ENCODE data around the gene ADAMTS17.
A peak's percentile ranks its signal among the peaks of the same experiment; 100 is the strongest.

Gene ADAMTS17

DNA sequence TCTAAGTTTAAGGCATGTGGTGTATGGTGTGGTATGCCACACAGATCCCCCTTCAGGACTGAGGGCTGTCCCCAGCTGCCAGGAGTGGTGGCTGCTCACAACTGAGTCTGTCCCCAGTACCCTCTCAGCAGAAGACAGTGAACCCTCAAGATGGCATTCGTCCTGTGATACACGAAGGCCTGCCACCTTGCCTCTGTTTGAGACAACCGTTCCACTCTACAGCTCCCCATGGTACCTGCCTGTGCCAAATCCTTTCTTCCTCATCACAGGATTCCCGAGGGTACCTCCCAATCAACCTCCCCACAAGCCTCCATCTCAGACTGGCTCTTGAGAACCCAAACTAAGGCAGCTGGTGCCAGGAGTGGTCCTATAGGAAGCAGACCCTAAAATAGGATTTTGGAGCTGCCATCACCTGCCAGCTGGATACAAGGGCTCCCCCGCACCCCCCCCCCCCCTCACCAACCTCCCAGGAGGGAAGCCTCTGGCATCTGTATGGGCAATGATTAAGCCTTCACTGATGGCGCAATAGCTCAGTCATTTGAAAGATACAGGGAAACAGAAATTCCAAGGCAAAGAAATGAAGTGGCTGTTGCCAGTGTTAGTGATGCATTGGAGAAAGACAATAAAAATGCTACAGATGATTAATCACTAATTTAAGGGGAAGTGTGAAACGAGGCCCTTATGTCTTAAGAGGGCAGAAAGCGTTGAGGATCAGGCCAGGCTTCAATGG is 378.5 kb downstream of the ADAMTS17 start:
- Mint-ChIP-seq H3K4me3 (no peak overlapping the region), H3K36me3 (ENCODE audit: low read depth) (no peaks in the 10 kb centered on the region), H3K27ac (peak overlapping the region; percentile 73), H3K27me3 (ENCODE audit: low read depth, poor library complexity) (peaks cover 28% of the 10 kb centered on the region), H3K4me1 (peaks cover 18% of the 10 kb centered on the region), H3K9me3 (peaks cover 4% of the 10 kb centered on the region)
- DNase-seq = no peak
- TF ChIP-seq, protein P1, sequence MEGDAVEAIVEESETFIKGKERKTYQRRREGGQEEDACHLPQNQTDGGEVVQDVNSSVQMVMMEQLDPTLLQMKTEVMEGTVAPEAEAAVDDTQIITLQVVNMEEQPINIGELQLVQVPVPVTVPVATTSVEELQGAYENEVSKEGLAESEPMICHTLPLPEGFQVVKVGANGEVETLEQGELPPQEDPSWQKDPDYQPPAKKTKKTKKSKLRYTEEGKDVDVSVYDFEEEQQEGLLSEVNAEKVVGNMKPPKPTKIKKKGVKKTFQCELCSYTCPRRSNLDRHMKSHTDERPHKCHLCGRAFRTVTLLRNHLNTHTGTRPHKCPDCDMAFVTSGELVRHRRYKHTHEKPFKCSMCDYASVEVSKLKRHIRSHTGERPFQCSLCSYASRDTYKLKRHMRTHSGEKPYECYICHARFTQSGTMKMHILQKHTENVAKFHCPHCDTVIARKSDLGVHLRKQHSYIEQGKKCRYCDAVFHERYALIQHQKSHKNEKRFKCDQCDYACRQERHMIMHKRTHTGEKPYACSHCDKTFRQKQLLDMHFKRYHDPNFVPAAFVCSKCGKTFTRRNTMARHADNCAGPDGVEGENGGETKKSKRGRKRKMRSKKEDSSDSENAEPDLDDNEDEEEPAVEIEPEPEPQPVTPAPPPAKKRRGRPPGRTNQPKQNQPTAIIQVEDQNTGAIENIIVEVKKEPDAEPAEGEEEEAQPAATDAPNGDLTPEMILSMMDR (IDR thresholded peaks at IDR 0.05) = no peak

DNA sequence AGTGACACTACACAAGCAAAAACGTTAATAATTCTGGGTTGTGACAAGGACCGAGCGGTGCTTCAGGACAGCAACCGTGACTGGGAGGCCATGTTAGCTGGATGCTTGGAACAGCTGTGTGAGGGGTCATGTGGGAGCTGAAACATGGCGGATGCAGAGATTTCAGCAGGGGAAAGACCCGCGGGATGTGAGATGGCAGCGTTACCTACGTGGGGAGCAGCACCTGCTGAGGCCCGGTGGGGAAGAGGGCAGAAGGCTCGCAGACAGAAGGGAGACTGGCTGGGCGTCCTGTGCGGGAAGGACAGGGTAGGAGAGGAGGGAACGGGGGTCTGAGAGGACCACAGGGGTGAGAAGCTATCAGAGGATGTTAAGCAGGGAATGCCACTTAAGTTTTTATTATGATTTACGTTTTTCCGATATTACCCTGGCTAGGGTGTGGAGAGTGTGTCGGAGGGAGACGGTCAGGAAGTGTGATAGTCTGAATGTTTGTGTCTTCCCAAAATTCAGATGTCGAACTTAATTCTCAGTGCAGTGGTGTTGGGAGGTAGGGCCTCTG is 379.7 kb downstream of the ADAMTS17 start:
- H3K36me3 Mint-ChIP-seq (ENCODE audit: low read depth) = no peaks in the 10 kb centered on the region
- peaks cover 20% of the 10 kb centered on the region for H3K4me1 Mint-ChIP-seq
- TF ChIP-seq, protein P1 (IDR thresholded peaks at IDR 0.05) = no peak
- DNase-seq = no peak
- H3K4me3 Mint-ChIP-seq = no peak overlapping the region
- H3K27ac Mint-ChIP-seq = no peak overlapping the region
- H3K27me3 Mint-ChIP-seq (ENCODE audit: low read depth, poor library complexity) = peaks cover 30% of the 10 kb centered on the region
- H3K9me3 Mint-ChIP-seq = peaks cover 4% of the 10 kb centered on the region

DNA sequence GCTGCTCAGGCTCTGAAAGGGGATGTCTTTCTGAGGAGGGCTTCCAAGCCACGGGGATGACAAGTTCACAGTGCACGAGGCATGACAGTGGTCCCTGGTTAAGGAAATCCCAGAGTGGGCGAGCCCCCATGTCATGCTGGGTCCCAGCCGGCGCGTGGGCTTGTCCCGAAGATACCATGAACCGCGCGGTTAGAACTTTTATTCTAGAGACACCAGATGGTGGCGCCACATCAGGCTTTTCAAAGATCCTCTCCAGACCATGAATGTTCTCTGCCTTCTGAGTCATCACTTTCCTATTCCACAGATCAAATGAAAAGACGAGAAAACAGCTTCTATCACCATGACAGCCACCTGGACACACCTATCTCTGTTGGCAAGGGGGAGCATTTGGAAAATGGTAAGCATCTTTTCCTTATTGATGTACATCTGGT is 380.7 kb downstream of the ADAMTS17 start:
- Mint-ChIP-seq H3K4me3 (no peak overlapping the region), H3K4me1 (peaks cover 20% of the 10 kb centered on the region), H3K27me3 (ENCODE audit: low read depth, poor library complexity) (peaks cover 33% of the 10 kb centered on the region), H3K27ac (no peak overlapping the region), H3K36me3 (ENCODE audit: low read depth) (no peaks in the 10 kb centered on the region), H3K9me3 (peaks cover 4% of the 10 kb centered on the region)
- no peak for DNase-seq
- TF ChIP-seq, protein P1 (IDR thresholded peaks at IDR 0.05) = no peak

DNA sequence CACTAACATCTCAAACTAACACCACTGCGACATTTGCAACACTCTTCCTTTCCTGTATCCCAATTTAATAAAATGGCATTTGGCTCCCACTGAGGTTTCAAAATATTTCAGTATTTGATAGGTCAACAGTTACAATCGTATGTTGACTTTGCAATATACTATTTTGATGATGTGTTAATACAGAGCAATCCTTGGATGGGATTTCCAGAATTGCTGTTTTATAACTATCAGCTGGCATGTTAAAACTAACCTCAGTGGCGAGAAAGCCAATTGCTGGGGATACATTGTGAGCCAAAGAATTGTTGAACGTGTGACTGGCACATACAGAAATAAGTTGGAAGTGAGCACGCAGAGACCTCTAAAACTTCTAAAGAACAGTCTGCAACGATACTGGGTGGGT is 382.4 kb downstream of the ADAMTS17 start:
- Mint-ChIP-seq H3K9me3 (peaks cover 4% of the 10 kb centered on the region), H3K4me3 (no peak overlapping the region), H3K27me3 (ENCODE audit: low read depth, poor library complexity) (peaks cover 34% of the 10 kb centered on the region), H3K4me1 (peaks cover 15% of the 10 kb centered on the region), H3K27ac (no peak overlapping the region), H3K36me3 (ENCODE audit: low read depth) (no peaks in the 10 kb centered on the region)
- TF ChIP-seq, protein P1 (IDR thresholded peaks at IDR 0.05) = no peak
- no peak for DNase-seq

DNA sequence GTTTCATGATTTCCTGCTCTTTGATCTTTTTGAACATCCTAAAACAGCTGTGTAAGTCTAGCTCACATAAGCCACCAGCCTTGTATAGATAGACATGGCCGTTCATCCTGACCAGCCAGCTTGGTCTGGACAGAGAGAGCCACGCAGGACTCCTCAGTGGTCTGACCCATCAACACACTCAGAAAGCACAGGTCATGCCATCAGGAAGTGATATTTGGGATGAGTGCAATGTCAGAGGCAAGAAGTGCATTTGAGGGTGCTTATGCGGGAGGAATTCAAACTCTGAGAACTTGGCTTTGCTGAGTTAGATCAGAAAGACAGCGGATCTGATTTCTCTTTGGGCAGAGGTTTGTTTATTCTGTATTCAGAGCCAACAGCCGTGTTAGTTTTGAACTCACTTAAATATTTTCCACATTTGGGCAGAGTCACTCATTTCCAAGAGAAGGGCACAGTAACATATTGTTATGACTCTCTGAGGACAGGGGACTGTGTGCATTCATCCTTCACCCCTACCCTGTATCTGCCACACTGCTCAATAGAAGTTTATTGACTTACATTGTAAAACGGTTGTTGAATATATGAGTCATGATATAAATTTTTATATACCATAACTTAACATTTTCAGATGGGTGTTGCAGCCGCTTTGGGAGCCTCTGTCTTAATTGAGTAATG is 383.2 kb downstream of the ADAMTS17 start:
- no peak for DNase-seq
- Mint-ChIP-seq H3K36me3 (ENCODE audit: low read depth) (no peaks in the 10 kb centered on the region), H3K27me3 (ENCODE audit: low read depth, poor library complexity) (peaks cover 34% of the 10 kb centered on the region), H3K4me1 (peaks cover 8% of the 10 kb centered on the region), H3K9me3 (peaks cover 4% of the 10 kb centered on the region), H3K27ac (no peak overlapping the region), H3K4me3 (no peak overlapping the region)
- TF ChIP-seq, protein P1 (IDR thresholded peaks at IDR 0.05) = no peak
